SK-N-SH treated with all-trans-retinoic acid at 6 μM for 48 hours (cell line): ENCODE measurements around the gene FLOT2.

Experiments used
- ATAC-seq: fragments of 200-7000 bp; cut with Tn5 transposase; 3 replicates; pipeline ENCODE4 v1.9.1; 2020; ENCODE audit warnings: mild to moderate bottlenecking, moderate library complexity
- ARNTL ChIP-seq: fragments of 450-650 bp; formaldehyde crosslinking; IDR thresholded peaks from 2 replicates; pipeline ENCODE4 v1.5.0; 2020; ENCODE audit warnings: low read depth, mild to moderate bottlenecking, moderate library complexity, borderline replicate concordance
- BACH2 ChIP-seq: fragments of 250-450 bp; sonication (Bioruptor Pico); IDR thresholded peaks from 2 replicates; pipeline ENCODE4 v1.9.0; 2021; ENCODE audit warnings: mild to moderate bottlenecking, borderline replicate concordance
- CSDC2 ChIP-seq: fragments of 250-450 bp; sonication (Bioruptor Pico); IDR thresholded peaks from 2 replicates; pipeline ENCODE4 v1.5.0; 2020; ENCODE audit warnings: mild to moderate bottlenecking, moderate library complexity
- ESRRG ChIP-seq: fragments of 250-450 bp; sonication (Bioruptor Pico); IDR thresholded peaks from 2 replicates; pipeline ENCODE4 v1.6.1; 2021; ENCODE audit warnings: mild to moderate bottlenecking
- GLIS3 ChIP-seq: fragments of 250-450 bp; sonication (Bioruptor Pico); IDR thresholded peaks from 2 replicates; pipeline ENCODE4 v1.5.0; 2020; ENCODE audit warnings: mild to moderate bottlenecking, moderate library complexity
- ISL1 ChIP-seq: fragments of 250-450 bp; sonication (Bioruptor Pico); IDR thresholded peaks from 2 replicates; pipeline ENCODE4 v2.1.2; 2022; ENCODE audit warnings: mild to moderate bottlenecking, moderate library complexity
- OSR1 ChIP-seq: fragments of 250-450 bp; sonication (Bioruptor Pico); IDR thresholded peaks from 2 replicates; pipeline ENCODE4 v1.8.0; 2022; ENCODE audit warnings: moderate library complexity, mild to moderate bottlenecking, inconsistent platforms
- PPARA ChIP-seq: fragments of 250-450 bp; sonication (Bioruptor Pico); IDR thresholded peaks from 2 replicates; pipeline ENCODE4 v1.5.0; 2020; ENCODE audit warnings: mild to moderate bottlenecking, borderline replicate concordance
- RARB ChIP-seq: fragments of 250-450 bp; sonication (Bioruptor Pico); IDR thresholded peaks from 2 replicates; pipeline ENCODE4 v1.8.0; 2021; ENCODE audit warnings: mild to moderate bottlenecking, moderate library complexity
- SNAI2 ChIP-seq: fragments of 250-450 bp; sonication (Bioruptor Pico); IDR thresholded peaks from 2 replicates; pipeline ENCODE4 v1.5.0; 2020; ENCODE audit warnings: mild to moderate bottlenecking, moderate library complexity
- TCF4 ChIP-seq: fragments of 250-450 bp; sonication (Bioruptor Pico); IDR thresholded peaks from 2 replicates; pipeline ENCODE4 v1.8.0; 2021; ENCODE audit warnings: mild to moderate bottlenecking, moderate library complexity, borderline replicate concordance
- TOX ChIP-seq: fragments of 250-450 bp; sonication (Bioruptor Pico); IDR thresholded peaks from 2 replicates; pipeline ENCODE4 v1.8.0; 2021; ENCODE audit warnings: mild to moderate bottlenecking, moderate library complexity, borderline replicate concordance
- ZC3H10 ChIP-seq: fragments of 250-450 bp; sonication (Bioruptor Pico); IDR thresholded peaks from 2 replicates; pipeline ENCODE4 v1.5.1; 2021; ENCODE audit warnings: mild to moderate bottlenecking, moderate library complexity
- ZFP30 ChIP-seq: fragments of 450-650 bp; formaldehyde crosslinking; IDR thresholded peaks from 2 replicates; pipeline ENCODE4 v1.5.0; 2022; ENCODE audit warnings: mild to moderate bottlenecking, moderate library complexity
- ZNF70 ChIP-seq: fragments of 450-650 bp; formaldehyde crosslinking; IDR thresholded peaks from 2 replicates; pipeline ENCODE4 v1.5.0; 2020; ENCODE audit warnings: mild to moderate bottlenecking, moderate library complexity
- ZNF8 ChIP-seq: fragments of 450-650 bp; formaldehyde crosslinking; IDR thresholded peaks from 2 replicates; pipeline ENCODE4 v1.5.0; 2020; ENCODE audit warnings: mild to moderate bottlenecking, moderate library complexity
- TF ChIP-seq, protein P1 (sequence below): fragments of 250-450 bp; sonication (Bioruptor Pico); IDR thresholded peaks from 2 replicates; pipeline ENCODE4 v1.5.1; 2021; ENCODE audit warnings: mild to moderate bottlenecking, moderate library complexity
- TF ChIP-seq, protein P2 (sequence below): fragments of 250-450 bp; sonication (Bioruptor Pico); IDR thresholded peaks from 2 replicates; pipeline ENCODE4 v1.8.0; 2021; ENCODE audit warnings: low read depth, mild to moderate bottlenecking, moderate library complexity, borderline replicate concordance
- TF ChIP-seq, protein P3 (sequence below): fragments of 250-450 bp; sonication (Bioruptor Pico); IDR thresholded peaks from 2 replicates; pipeline ENCODE4 v1.8.0; 2020; ENCODE audit warnings: mild to moderate bottlenecking, moderate library complexity, borderline replicate concordance
- TF ChIP-seq, protein P4 (sequence below): fragments of 250-450 bp; sonication (Bioruptor Pico); IDR thresholded peaks from 2 replicates; pipeline ENCODE4 v1.5.1; 2020; ENCODE audit warnings: low read depth, mild to moderate bottlenecking, moderate library complexity
- TF ChIP-seq, protein P5 (sequence below): fragments of 250-450 bp; sonication (Bioruptor Pico); IDR thresholded peaks from 2 replicates; pipeline ENCODE4 v1.5.0; 2020; ENCODE audit warnings: mild to moderate bottlenecking, moderate library complexity

Gene FLOT2

DNA sequence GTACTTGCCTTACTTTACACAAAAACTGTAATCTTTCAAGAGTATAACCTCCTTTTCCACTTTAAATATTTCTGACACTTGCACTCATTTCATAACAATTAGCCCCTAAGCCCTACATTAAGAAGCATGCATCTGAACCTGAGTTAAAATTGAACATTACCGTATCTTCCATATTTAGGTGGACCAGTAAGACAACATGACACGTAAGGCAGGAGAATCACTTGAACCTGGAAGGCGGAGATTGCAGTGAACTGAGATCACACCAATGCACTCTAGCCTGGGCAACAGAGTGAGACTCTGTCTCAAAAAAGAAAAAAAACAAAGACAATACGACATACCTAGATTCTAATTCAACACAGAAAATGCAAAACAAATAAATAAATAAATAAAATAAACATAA lies 46.8 kb upstream of the FLOT2 start (continued):
- TF ChIP-seq, protein P1, sequence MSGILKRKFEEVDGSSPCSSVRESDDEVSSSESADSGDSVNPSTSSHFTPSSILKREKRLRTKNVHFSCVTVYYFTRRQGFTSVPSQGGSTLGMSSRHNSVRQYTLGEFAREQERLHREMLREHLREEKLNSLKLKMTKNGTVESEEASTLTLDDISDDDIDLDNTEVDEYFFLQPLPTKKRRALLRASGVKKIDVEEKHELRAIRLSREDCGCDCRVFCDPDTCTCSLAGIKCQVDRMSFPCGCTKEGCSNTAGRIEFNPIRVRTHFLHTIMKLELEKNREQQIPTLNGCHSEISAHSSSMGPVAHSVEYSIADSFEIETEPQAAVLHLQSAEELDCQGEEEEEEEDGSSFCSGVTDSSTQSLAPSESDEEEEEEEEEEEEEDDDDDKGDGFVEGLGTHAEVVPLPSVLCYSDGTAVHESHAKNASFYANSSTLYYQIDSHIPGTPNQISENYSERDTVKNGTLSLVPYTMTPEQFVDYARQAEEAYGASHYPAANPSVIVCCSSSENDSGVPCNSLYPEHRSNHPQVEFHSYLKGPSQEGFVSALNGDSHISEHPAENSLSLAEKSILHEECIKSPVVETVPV (CRISPR knock-in tag), result no peak
- no peak for TF ChIP-seq ZFP30 (CRISPR knock-in tag)
- TF ChIP-seq CSDC2, result no peak
- TF ChIP-seq OSR1, result no peak
- no peak for TF ChIP-seq SNAI2
- TF ChIP-seq TOX (CRISPR knock-in tag), result no peak
- no peak for TF ChIP-seq ZNF70 (CRISPR knock-in tag)
- TF ChIP-seq, all 23 proteins: peak for 0

DNA sequence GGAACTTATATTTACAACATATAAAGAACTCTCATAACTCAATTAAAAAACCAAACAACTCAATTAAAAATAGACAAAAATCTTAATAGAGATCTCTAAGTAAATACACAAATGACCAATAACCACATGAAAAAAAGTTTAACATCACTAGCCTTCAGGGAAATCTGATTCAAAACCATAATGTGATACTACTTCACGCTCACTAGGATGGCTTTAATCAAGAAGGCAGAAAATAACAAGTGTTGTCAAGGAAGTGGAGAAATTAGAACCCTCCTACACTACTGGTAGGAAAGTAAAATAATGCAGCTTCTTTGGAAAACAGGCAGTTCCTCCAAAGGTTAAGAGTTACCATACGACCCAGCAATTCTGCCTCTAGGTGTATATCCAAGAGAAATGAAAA lies 45.4 kb upstream of the FLOT2 start:
- TF ChIP-seq ZFP30 (CRISPR knock-in tag) (no peak), ISL1 (CRISPR knock-in tag) (no peak), GLIS3 (CRISPR knock-in tag) (no peak), PPARA (no peak), ZNF8 (CRISPR knock-in tag) (no peak), BACH2 (CRISPR knock-in tag) (no peak), ESRRG (CRISPR knock-in tag) (no peak), ZNF70 (CRISPR knock-in tag) (no peak), ARNTL (CRISPR knock-in tag) (no peak)
- TF ChIP-seq, protein P2, sequence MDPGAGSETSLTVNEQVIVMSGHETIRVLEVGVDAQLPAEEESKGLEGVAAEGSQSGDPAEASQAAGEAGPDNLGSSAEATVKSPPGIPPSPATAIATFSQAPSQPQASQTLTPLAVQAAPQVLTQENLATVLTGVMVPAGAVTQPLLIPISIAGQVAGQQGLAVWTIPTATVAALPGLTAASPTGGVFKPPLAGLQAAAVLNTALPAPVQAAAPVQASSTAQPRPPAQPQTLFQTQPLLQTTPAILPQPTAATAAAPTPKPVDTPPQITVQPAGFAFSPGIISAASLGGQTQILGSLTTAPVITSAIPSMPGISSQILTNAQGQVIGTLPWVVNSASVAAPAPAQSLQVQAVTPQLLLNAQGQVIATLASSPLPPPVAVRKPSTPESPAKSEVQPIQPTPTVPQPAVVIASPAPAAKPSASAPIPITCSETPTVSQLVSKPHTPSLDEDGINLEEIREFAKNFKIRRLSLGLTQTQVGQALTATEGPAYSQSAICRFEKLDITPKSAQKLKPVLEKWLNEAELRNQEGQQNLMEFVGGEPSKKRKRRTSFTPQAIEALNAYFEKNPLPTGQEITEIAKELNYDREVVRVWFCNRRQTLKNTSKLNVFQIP (CRISPR knock-in tag), result no peak
- TF ChIP-seq, protein P3, sequence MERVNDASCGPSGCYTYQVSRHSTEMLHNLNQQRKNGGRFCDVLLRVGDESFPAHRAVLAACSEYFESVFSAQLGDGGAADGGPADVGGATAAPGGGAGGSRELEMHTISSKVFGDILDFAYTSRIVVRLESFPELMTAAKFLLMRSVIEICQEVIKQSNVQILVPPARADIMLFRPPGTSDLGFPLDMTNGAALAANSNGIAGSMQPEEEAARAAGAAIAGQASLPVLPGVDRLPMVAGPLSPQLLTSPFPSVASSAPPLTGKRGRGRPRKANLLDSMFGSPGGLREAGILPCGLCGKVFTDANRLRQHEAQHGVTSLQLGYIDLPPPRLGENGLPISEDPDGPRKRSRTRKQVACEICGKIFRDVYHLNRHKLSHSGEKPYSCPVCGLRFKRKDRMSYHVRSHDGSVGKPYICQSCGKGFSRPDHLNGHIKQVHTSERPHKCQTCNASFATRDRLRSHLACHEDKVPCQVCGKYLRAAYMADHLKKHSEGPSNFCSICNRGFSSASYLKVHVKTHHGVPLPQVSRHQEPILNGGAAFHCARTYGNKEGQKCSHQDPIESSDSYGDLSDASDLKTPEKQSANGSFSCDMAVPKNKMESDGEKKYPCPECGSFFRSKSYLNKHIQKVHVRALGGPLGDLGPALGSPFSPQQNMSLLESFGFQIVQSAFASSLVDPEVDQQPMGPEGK (CRISPR knock-in tag), result no peak
- TF ChIP-seq, protein P1 (CRISPR knock-in tag), result no peak
- TF ChIP-seq, protein P4, sequence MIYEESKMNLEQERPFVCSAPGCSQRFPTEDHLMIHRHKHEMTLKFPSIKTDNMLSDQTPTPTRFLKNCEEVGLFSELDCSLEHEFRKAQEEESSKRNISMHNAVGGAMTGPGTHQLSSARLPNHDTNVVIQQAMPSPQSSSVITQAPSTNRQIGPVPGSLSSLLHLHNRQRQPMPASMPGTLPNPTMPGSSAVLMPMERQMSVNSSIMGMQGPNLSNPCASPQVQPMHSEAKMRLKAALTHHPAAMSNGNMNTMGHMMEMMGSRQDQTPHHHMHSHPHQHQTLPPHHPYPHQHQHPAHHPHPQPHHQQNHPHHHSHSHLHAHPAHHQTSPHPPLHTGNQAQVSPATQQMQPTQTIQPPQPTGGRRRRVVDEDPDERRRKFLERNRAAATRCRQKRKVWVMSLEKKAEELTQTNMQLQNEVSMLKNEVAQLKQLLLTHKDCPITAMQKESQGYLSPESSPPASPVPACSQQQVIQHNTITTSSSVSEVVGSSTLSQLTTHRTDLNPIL (CRISPR knock-in tag), result no peak
- ATAC-seq, result no peak

DNA sequence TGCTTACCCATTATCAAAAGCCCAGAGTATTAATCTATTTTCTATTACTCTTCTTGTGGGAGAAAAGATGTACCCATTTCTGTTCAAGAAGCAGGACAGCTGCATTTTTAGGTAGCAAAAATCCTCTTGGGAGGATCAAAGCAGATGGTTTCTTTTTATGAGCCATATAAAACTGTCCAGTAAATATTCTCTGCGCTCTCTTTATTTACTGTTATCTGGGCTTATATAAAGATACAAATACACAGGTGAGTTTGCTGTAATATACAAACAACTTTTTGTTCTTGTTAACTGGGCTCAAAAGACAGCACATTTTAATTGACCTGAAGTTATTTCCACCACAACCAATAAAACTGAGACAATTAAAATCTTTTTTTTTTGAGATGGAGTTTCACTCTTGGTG lies 43.7 kb upstream of the FLOT2 start:
- ATAC-seq, result no peak
- TF ChIP-seq ZNF8 (CRISPR knock-in tag) (no peak), GLIS3 (CRISPR knock-in tag) (no peak), RARB (CRISPR knock-in tag) (no peak), OSR1 (no peak), ZFP30 (CRISPR knock-in tag) (no peak), PPARA (no peak), ISL1 (CRISPR knock-in tag) (no peak), ZNF70 (CRISPR knock-in tag) (no peak), TOX (CRISPR knock-in tag) (no peak), ZC3H10 (no peak), TCF4 (CRISPR knock-in tag) (no peak), ARNTL (CRISPR knock-in tag) (no peak), SNAI2 (no peak)
- TF ChIP-seq, protein P5, sequence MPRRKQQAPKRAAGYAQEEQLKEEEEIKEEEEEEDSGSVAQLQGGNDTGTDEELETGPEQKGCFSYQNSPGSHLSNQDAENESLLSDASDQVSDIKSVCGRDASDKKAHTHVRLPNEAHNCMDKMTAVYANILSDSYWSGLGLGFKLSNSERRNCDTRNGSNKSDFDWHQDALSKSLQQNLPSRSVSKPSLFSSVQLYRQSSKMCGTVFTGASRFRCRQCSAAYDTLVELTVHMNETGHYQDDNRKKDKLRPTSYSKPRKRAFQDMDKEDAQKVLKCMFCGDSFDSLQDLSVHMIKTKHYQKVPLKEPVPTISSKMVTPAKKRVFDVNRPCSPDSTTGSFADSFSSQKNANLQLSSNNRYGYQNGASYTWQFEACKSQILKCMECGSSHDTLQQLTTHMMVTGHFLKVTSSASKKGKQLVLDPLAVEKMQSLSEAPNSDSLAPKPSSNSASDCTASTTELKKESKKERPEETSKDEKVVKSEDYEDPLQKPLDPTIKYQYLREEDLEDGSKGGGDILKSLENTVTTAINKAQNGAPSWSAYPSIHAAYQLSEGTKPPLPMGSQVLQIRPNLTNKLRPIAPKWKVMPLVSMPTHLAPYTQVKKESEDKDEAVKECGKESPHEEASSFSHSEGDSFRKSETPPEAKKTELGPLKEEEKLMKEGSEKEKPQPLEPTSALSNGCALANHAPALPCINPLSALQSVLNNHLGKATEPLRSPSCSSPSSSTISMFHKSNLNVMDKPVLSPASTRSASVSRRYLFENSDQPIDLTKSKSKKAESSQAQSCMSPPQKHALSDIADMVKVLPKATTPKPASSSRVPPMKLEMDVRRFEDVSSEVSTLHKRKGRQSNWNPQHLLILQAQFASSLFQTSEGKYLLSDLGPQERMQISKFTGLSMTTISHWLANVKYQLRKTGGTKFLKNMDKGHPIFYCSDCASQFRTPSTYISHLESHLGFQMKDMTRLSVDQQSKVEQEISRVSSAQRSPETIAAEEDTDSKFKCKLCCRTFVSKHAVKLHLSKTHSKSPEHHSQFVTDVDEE, result no peak
